B cell (primary cell): Measurements from ENCODE around the gene PLS1. TPM values are rescaled to one million over a fixed set of nuclear protein-coding genes. Genes with fewer than 3 reads are reported as not detected.

Experiments used
- ATAC-seq: fragments of 200-7000 bp; cut with Tn5 transposase; one replicate; pipeline ENCODE4 v1.10.0; 2021; ENCODE audit warnings: low read depth, mild to moderate bottlenecking, moderate number of reproducible peaks, moderate library complexity
- CTCF ChIA-PET: fragments of 350-600 bp; sonication (Branson Sonifier 250); formaldehyde crosslinking; loops from one replicate; lab custom pipeline; 2021; ENCODE audit warnings: antibody characterized with exemption, inconsistent platforms; lab: Charles Lee
- POLR2A ChIA-PET: fragments of 350-600 bp; sonication (Branson Sonifier 250); formaldehyde crosslinking; loops from one replicate; lab custom pipeline; 2021; ENCODE audit warnings: antibody characterized with exemption; lab: Charles Lee
- DNase-seq: peaks from one replicate; pipeline ENCODE4 v3.0.0; 2013
- H2AFZ ChIP-seq: 2 replicates; pipeline ENCODE4 v1.6.1; 2012; ENCODE audit warnings: mild to moderate bottlenecking, low read depth, low read length; ENCODE audit not compliant: insufficient read depth, poor library complexity, severe bottlenecking
- H3K27ac ChIP-seq, 2 donors: 1 replicate in 1 of 2; 2 replicates in 1 of 2; pipeline ENCODE4 v1.5.1; 2012 to 2013; ENCODE audit warnings: low read length in 2 of 2, mild to moderate bottlenecking in 2 of 2, moderate library complexity in 1 of 2
- H3K27me3 ChIP-seq, 4 experiments: fragments of 200-600 bp in 1 of 4; sonication (generic) in 1 of 4; replicated peaks in 1 of 4; 1 replicate in 2 of 4; 2 replicates in 2 of 4; pipeline versions ENCODE4 v1.6.1 to v1.7.0; 2013 to 2016; ENCODE audit warnings: low read length in 3 of 4, mild to moderate bottlenecking in 2 of 4, mixed read lengths in 1 of 4, moderate library complexity in 1 of 4; ENCODE audit not compliant: insufficient read depth in 4 of 4, control insufficient read depth in 3 of 4; ENCODE audit errors: control extremely low read depth in 1 of 4
- H3K36me3 ChIP-seq, 2 experiments: replicated peaks in 1 of 2; 1 replicate in 1 of 2; 2 replicates in 1 of 2; pipeline versions ENCODE4 v1.6.1 to v1.7.1; 2013; ENCODE audit warnings: low read length in 1 of 2; ENCODE audit not compliant: insufficient read depth in 2 of 2, control insufficient read depth in 1 of 2; ENCODE audit errors: control extremely low read depth in 1 of 2, extremely low read depth in 1 of 2
- H3K4me1 ChIP-seq, 2 donors: fragments of 200-600 bp in 1 of 2; sonication (generic) in 1 of 2; 1 replicate in 1 of 2; 2 replicates in 1 of 2; pipeline versions ENCODE4 v1.5.1 to v1.6.1; 2013 to 2017; ENCODE audit warnings: low read length in 2 of 2; ENCODE audit not compliant: control insufficient read depth in 2 of 2, insufficient read depth in 2 of 2
- H3K4me2 ChIP-seq: replicated peaks from 2 replicates; pipeline ENCODE3; 2012; ENCODE audit warnings: mild to moderate bottlenecking, low read depth, low read length; ENCODE audit not compliant: poor library complexity, severe bottlenecking
- H3K4me3 ChIP-seq, 5 experiments: fragments of 200-600 bp in 1 of 5; sonication (generic) in 1 of 5; 1 replicate in 3 of 5; 2 replicates in 2 of 5; pipeline versions ENCODE4 v1.5.1 to v1.7.0; 2011 to 2016; ENCODE audit warnings: low read length in 4 of 5, mild to moderate bottlenecking in 4 of 5, low read depth in 2 of 5, control low read depth in 1 of 5, moderate library complexity in 1 of 5; ENCODE audit not compliant: insufficient read depth in 1 of 5; ENCODE audit errors: control extremely low read depth in 1 of 5, extremely low read depth in 1 of 5
- H3K79me2 ChIP-seq: fragments of 200-600 bp; sonication (generic); one replicate; pipeline ENCODE4 v1.6.0; 2016; ENCODE audit warnings: low read length; ENCODE audit not compliant: control insufficient read depth, insufficient read depth
- H3K9ac ChIP-seq: fragments of 200-600 bp; sonication (generic); 2 replicates; pipeline ENCODE4 v1.6.1; 2017; ENCODE audit warnings: mild to moderate bottlenecking, low read length, moderate library complexity
- H3K9me3 ChIP-seq, 3 donors: one replicate each; pipeline versions ENCODE4 v1.6.1 to v1.7.1; 2013; ENCODE audit warnings: low read length in 2 of 3; ENCODE audit not compliant: control insufficient read depth in 2 of 3, insufficient read depth in 1 of 3; ENCODE audit errors: control extremely low read depth in 1 of 3
- H4K20me1 ChIP-seq: 2 replicates; pipeline ENCODE4 v1.6.0; 2012; ENCODE audit warnings: mild to moderate bottlenecking, low read length; ENCODE audit not compliant: insufficient read depth, control insufficient read depth, poor library complexity, severe bottlenecking
- H3K27ac Mint-ChIP-seq: one replicate; pipeline ENCODE4 v1.8.0; 2021; ENCODE audit warnings: mixed read lengths
- H3K27me3 Mint-ChIP-seq: one replicate; pipeline ENCODE4 v1.8.0; 2021; ENCODE audit warnings: mixed read lengths
- H3K4me1 Mint-ChIP-seq: one replicate; pipeline ENCODE4 v1.8.0; 2021; ENCODE audit warnings: mixed read lengths
- H3K4me3 Mint-ChIP-seq: one replicate; pipeline ENCODE4 v1.8.0; 2021; ENCODE audit warnings: mixed read lengths
- H3K9me3 Mint-ChIP-seq: one replicate; pipeline ENCODE4 v1.8.0; 2022; ENCODE audit warnings: mixed read lengths; ENCODE audit not compliant: insufficient read depth
- CTCF ChIP-seq: fragments of 200-600 bp; IDR thresholded peaks from one replicate; pipeline ENCODE4 v1.8.0; 2022; ENCODE audit warnings: antibody characterized with exemption, mild to moderate bottlenecking
- EZH2 ChIP-seq: IDR thresholded peaks from 2 replicates; pipeline ENCODE4 v1.6.1; 2012; ENCODE audit warnings: borderline replicate concordance, low read depth, mild to moderate bottlenecking, moderate library complexity, low read length; ENCODE audit not compliant: insufficient read depth, poor library complexity, severe bottlenecking
- WGBS: methylation state at CpG from one replicate; pipeline ENCODE4 v1.1.5; 2013; ENCODE audit warnings: missing lambda C conversion rate; ENCODE audit not compliant: insufficient coverage; 5-methylcytosine and 5-hydroxymethylcytosine counted together
- intact Hi-C: fragments of 100-400 bp; cut with micrococcal nuclease; formaldehyde crosslinking; loops from one replicate; pipeline ENCODE4 v1.10.0; 2022
- polyA plus RNA-seq: library from polyadenylated mRNA; depleted of rRNA; stranded (reverse); fragments of >200 nt; gene quantifications from 2 replicates; pipeline ENCODE4 v1.2.3, GENCODE V29; 2012
- total RNA-seq, 2 donors: library from RNA; stranded (reverse); fragments of 120-200 nt in 1 of 2; gene quantifications; 1 replicate in 1 of 2; 2 replicates in 1 of 2; pipeline versions ENCODE4 v1.2.3 to v1.2.4, GENCODE V29; 2013 to 2022

The PLS1 gene
- total and polyA plus RNA-seq, 2 donors (not counting 1 experiment from before 2014, with no cell fraction given) = 0.13 to 0.74 TPM

DNA sequence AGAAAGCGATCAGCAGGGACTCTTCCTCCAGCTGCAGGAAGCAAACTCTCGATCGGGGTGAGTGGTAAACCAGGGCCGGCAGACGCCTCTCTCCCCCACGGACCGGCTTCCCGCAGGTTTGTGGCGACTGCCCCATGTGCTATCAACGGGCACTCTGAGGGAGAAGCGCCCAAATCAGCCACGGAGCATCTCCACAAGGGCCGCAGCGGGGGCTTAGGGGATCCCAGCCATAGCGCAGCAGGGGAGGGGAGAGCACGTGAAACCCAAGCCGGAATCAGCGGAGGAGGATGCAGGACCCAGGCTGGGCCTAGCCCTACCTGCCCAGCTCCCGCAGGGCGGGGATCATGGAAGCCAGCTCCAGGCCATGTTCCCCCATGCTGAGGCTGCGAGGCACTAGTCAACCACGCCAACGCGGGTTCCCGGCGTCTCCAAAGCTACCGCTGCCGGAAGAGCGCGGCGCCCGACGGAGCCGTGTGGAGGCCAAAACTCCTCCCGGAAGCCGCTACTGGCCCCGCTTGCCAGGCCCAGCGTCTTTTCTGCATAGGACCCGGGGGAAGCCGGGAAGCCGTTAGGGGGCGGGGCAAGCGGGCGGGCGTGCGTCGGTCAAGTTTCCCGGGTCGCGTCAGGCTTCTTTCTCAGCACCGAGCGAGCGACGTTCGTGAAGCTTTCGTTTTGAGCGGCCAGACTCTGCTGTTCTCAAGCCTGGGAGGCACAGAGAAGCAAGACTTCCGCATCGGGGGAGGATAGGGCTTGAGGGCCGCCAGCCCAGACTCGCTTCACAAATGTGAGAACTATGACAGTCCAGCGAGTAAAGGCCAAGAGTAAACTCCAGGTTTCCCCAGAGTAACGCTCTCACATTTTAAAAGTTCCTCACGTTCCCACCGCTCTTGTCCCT, 17.6 kb upstream of the PLS1 start, which contains the start of gene ATR:
Gene ATR (minus strand): TSS at position 405 of the 895 bp plus-strand sequence. CDS start 29 bp downstream, at position 376.
- DNase-seq = peak; percentile 97
- peaks cover 27% of the 10 kb centered on the region in 2 donors for H3K4me1 ChIP-seq
- no peaks in the 10 kb centered on the region for H3K9me3 ChIP-seq
- peaks cover 9% of the 10 kb centered on the region for H3K27me3 Mint-ChIP-seq
- H3K9ac ChIP-seq = peak within 1 kb of the TSS; percentile 97
- peaks cover 47% of the 10 kb centered on the region for H3K4me1 Mint-ChIP-seq
- POLR2A ChIA-PET = interaction anchor here (1.0 to 1.5 kb wide), 5 partner anchors 17 to 1394 kb away, joined by 3 to 9 read pairs (median 5); partner anchors contain the start of genes DIPK2A, PLS1, U2SURP and XRN1
- WGBS = under 1% methylated on average over 65 of the region's 65 CpGs
- H3K4me3 Mint-ChIP-seq = peak within 1 kb of the TSS; percentile 93
- H3K9me3 Mint-ChIP-seq = no peaks in the 10 kb centered on the region
- CTCF ChIA-PET = interaction anchor here (0.8 to 2.6 kb wide), 6 partner anchors 9 to 1347 kb away, joined by 3 to 13 read pairs (median 4); partner anchors contain the start of genes PXYLP1 and U2SURP
- H3K79me2 ChIP-seq = peaks cover 50% of the 10 kb centered on the region
- ATAC-seq = peak; percentile 94
- intact Hi-C loops = loop anchor here (1.0 to 10.0 kb wide), 13 partner anchors 18 to 1634 kb away; partner anchors contain the start of genes ATP1B3, GK5, PLS1 and RASA2
- peak within 1 kb of the TSS; percentile 70 to 91 (median 78) for H3K4me3 ChIP-seq
- peak within 1 kb of the TSS; percentile 81 for H3K4me2 ChIP-seq
- peak within 1 kb of the TSS; percentile 98 for H3K27ac Mint-ChIP-seq
- peak within 1 kb of the TSS; percentile 97 to 98 for H3K27ac ChIP-seq
- H2AFZ ChIP-seq = peak within 1 kb of the TSS; percentile 84
- H3K36me3 ChIP-seq = peaks cover 0 to 3% of the 10 kb centered on the region in 2 experiments
- H4K20me1 ChIP-seq = peaks cover 5% of the 10 kb centered on the region
- no peak for TF ChIP-seq CTCF
- TF ChIP-seq EZH2 = no peak
- H3K27me3 ChIP-seq = peaks cover 0 to 7% (median 0%) of the 10 kb centered on the region in 4 experiments
